ENCODE data around the gene RABGGTA.

Gene RABGGTA

GRCh38 chr14:24264298-24264697 lies 7.1 kb downstream of the RABGGTA start:
- no peak overlapping the region for H3K4me2 ChIP-seq (ENCODE audit: low read length)
- no peak overlapping the region for H2AFZ ChIP-seq (ENCODE audit: low read depth, low read length)
- H3K9ac ChIP-seq (ENCODE audit: low read length): no peak overlapping the region
- H3K4me3 ChIP-seq (ENCODE audit: low read length): no peak overlapping the region
- no peaks in the 10 kb centered on the region for H3K79me2 ChIP-seq (ENCODE audit: low read length)
- H4K20me1 ChIP-seq (ENCODE audit: insufficient read depth, low read length): no peaks in the 10 kb centered on the region
- no peaks in the 10 kb centered on the region for H3K27me3 ChIP-seq (ENCODE audit: low read depth, low read length)
- no peak for TF ChIP-seq EZH2phosphoT487 (IDR thresholded peaks at IDR 0.05; ENCODE audit: low read depth)
- TF ChIP-seq, protein P1, sequence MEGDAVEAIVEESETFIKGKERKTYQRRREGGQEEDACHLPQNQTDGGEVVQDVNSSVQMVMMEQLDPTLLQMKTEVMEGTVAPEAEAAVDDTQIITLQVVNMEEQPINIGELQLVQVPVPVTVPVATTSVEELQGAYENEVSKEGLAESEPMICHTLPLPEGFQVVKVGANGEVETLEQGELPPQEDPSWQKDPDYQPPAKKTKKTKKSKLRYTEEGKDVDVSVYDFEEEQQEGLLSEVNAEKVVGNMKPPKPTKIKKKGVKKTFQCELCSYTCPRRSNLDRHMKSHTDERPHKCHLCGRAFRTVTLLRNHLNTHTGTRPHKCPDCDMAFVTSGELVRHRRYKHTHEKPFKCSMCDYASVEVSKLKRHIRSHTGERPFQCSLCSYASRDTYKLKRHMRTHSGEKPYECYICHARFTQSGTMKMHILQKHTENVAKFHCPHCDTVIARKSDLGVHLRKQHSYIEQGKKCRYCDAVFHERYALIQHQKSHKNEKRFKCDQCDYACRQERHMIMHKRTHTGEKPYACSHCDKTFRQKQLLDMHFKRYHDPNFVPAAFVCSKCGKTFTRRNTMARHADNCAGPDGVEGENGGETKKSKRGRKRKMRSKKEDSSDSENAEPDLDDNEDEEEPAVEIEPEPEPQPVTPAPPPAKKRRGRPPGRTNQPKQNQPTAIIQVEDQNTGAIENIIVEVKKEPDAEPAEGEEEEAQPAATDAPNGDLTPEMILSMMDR (IDR thresholded peaks at IDR 0.05; ENCODE audit: low read depth, low read length): no peak
- peaks cover 2% of the 10 kb centered on the region for H3K36me3 ChIP-seq (replicated peaks; ENCODE audit: low read depth, low read length)
- no peaks in the 10 kb centered on the region for H3K4me1 ChIP-seq (ENCODE audit: low read length)
- no peak overlapping the region for H3K27ac ChIP-seq (ENCODE audit: low read length)
- H3K9me3 ChIP-seq (ENCODE audit: insufficient read depth, low read length): no peaks in the 10 kb centered on the region

- H3K27me3 ChIP-seq (ENCODE audit: low read depth, low read length): no peaks in the 10 kb centered on the region
- no peak overlapping the region for H3K4me2 ChIP-seq (ENCODE audit: low read length)
- TF ChIP-seq, protein P1 (IDR thresholded peaks at IDR 0.05; ENCODE audit: low read depth, low read length): no peak
- TF ChIP-seq EZH2phosphoT487 (IDR thresholded peaks at IDR 0.05; ENCODE audit: low read depth): no peak
- no peaks in the 10 kb centered on the region for H3K4me1 ChIP-seq (ENCODE audit: low read length)
- H3K79me2 ChIP-seq (ENCODE audit: low read length): no peaks in the 10 kb centered on the region
- H3K9me3 ChIP-seq (ENCODE audit: insufficient read depth, low read length): no peaks in the 10 kb centered on the region
- H3K4me3 ChIP-seq (ENCODE audit: low read length): no peak overlapping the region
- no peaks in the 10 kb centered on the region for H4K20me1 ChIP-seq (ENCODE audit: insufficient read depth, low read length)
- H3K9ac ChIP-seq (ENCODE audit: low read length): no peak overlapping the region
- peaks cover 2% of the 10 kb centered on the region for H3K36me3 ChIP-seq (replicated peaks; ENCODE audit: low read depth, low read length)
- H3K27ac ChIP-seq (ENCODE audit: low read length): no peak overlapping the region
- no peak overlapping the region for H2AFZ ChIP-seq (ENCODE audit: low read depth, low read length)
These were observed 7.5 kb downstream of the RABGGTA start for GRCh38 chr14:24263848-24264247.

DNA sequence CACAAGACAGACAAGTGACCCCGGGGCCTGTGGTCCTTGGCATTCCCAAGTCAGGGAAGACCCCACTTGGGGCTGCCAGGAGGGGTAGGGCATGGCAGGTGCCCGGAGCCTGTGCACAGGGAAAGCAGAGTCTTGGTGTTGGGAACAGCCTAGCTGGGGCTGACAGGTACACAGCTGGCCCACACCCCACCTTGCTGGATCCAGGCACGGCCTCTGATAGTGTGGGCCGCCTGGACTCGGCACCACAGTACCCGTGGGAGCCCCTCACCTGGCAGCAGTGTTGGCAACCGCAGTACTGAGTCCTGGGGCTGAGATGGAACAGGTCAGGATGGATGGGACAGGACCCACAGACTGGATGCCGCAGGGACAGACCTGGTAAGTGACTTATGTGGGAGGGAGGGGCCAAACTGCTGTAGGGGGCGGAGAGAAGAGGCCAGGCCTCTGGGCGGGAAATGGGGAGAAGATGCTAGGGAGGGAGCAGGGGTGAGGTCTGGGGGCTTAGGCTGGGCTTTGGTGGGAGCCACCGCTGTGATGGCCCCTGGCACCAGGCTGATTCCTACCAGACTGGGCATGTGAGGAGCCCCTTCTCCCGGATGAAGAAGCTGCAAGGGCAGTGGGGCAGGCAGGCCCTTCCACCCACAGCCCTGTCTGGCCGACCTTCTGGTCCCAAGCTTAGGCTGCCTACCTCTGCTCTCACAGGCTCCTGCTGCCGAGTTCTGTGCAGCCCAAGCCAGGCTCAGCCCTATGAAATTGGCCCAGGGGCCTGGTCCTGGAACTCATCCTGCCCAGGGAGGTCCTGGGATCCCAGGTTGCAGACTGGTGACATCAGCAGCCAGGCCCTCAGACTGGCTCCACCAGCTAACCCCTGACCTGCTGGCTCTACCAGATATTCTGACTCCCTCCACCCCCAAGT lies 8.3 kb downstream of the RABGGTA start, which contains the start of gene TGM1:
Gene TGM1, minus strand, starts transcription at position 357 of the 913 bp plus-strand sequence. CDS start 825 bp downstream, outside the sequence.
- TF ChIP-seq, protein P1 (IDR thresholded peaks at IDR 0.05; ENCODE audit: low read depth, low read length): no peak
- TF ChIP-seq EZH2phosphoT487 (IDR thresholded peaks at IDR 0.05; ENCODE audit: low read depth): no peak
- H3K27ac ChIP-seq (ENCODE audit: low read length): no peak within 1 kb of the TSS
- no peak within 1 kb of the TSS for H2AFZ ChIP-seq (ENCODE audit: low read depth, low read length)
- H3K9ac ChIP-seq (ENCODE audit: low read length): no peak within 1 kb of the TSS
- no peak within 1 kb of the TSS for H3K4me3 ChIP-seq (ENCODE audit: low read length)
- no peaks in the 10 kb centered on the region for H3K9me3 ChIP-seq (ENCODE audit: insufficient read depth, low read length)
- no peaks in the 10 kb centered on the region for H3K79me2 ChIP-seq (ENCODE audit: low read length)
- no peak within 1 kb of the TSS for H3K4me2 ChIP-seq (ENCODE audit: low read length)
- no peaks in the 10 kb centered on the region for H3K4me1 ChIP-seq (ENCODE audit: low read length)
- no peaks in the 10 kb centered on the region for H4K20me1 ChIP-seq (ENCODE audit: insufficient read depth, low read length)
- H3K27me3 ChIP-seq (ENCODE audit: low read depth, low read length): no peaks in the 10 kb centered on the region
- H3K36me3 ChIP-seq (replicated peaks; ENCODE audit: low read depth, low read length): peaks cover 2% of the 10 kb centered on the region

- Histone ChIP-seq H3K9me3 (ENCODE audit: insufficient read depth, low read length) (no peaks in the 10 kb centered on the region), H3K4me2 (ENCODE audit: low read length) (no peak overlapping the region), H3K36me3 (replicated peaks; ENCODE audit: low read depth, low read length) (no peaks in the 10 kb centered on the region), H3K79me2 (ENCODE audit: low read length) (no peaks in the 10 kb centered on the region), H3K27ac (ENCODE audit: low read length) (no peak overlapping the region), H2AFZ (ENCODE audit: low read depth, low read length) (no peak overlapping the region), H3K4me3 (ENCODE audit: low read length) (no peak overlapping the region), H4K20me1 (ENCODE audit: insufficient read depth, low read length) (no peaks in the 10 kb centered on the region), H3K9ac (ENCODE audit: low read length) (no peak overlapping the region), H3K4me1 (ENCODE audit: low read length) (no peaks in the 10 kb centered on the region), H3K27me3 (ENCODE audit: low read depth, low read length) (no peaks in the 10 kb centered on the region)
- no peak for TF ChIP-seq EZH2phosphoT487 (IDR thresholded peaks at IDR 0.05; ENCODE audit: low read depth)
- TF ChIP-seq, protein P1 (IDR thresholded peaks at IDR 0.05; ENCODE audit: low read depth, low read length): no peak
These were observed 9.4 kb downstream of the RABGGTA start for GRCh38 chr14:24261969-24262327.
